Vagina (tissue), 2 donors: Measurements from ENCODE around the gene HOTAIR.

Source experiments
- POLR2A ChIP-seq, 2 donors: fragments of 450-650 bp; IDR thresholded peaks; one replicate each; pipeline ENCODE4 v1.6.1; 2017; ENCODE audit warnings: antibody characterized with exemption in 2 of 2, mild to moderate bottlenecking in 2 of 2, moderate library complexity in 2 of 2
- TF ChIP-seq, protein P1 (sequence below), 3 experiments: fragments of 450-650 bp in 2 of 3; fragments of 200-600 bp in 1 of 3; sonication (generic) in 1 of 3; IDR thresholded peaks; one replicate each; pipeline ENCODE4 v1.5.1; 2017 to 2019; ENCODE audit warnings: antibody characterized with exemption in 3 of 3, mild to moderate bottlenecking in 2 of 3, moderate library complexity in 2 of 3

- no peak for TF ChIP-seq POLR2A (IDR thresholded peaks at IDR 0.05)
- TF ChIP-seq, protein P1, sequence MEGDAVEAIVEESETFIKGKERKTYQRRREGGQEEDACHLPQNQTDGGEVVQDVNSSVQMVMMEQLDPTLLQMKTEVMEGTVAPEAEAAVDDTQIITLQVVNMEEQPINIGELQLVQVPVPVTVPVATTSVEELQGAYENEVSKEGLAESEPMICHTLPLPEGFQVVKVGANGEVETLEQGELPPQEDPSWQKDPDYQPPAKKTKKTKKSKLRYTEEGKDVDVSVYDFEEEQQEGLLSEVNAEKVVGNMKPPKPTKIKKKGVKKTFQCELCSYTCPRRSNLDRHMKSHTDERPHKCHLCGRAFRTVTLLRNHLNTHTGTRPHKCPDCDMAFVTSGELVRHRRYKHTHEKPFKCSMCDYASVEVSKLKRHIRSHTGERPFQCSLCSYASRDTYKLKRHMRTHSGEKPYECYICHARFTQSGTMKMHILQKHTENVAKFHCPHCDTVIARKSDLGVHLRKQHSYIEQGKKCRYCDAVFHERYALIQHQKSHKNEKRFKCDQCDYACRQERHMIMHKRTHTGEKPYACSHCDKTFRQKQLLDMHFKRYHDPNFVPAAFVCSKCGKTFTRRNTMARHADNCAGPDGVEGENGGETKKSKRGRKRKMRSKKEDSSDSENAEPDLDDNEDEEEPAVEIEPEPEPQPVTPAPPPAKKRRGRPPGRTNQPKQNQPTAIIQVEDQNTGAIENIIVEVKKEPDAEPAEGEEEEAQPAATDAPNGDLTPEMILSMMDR (IDR thresholded peaks at IDR 0.05) = no peak
Observed at GRCh38 chr12:53992377-53992889, 17.7 kb upstream of the HOTAIR start.
